ENCODE data around the gene HSD11B1.

The HSD11B1 gene

DNA sequence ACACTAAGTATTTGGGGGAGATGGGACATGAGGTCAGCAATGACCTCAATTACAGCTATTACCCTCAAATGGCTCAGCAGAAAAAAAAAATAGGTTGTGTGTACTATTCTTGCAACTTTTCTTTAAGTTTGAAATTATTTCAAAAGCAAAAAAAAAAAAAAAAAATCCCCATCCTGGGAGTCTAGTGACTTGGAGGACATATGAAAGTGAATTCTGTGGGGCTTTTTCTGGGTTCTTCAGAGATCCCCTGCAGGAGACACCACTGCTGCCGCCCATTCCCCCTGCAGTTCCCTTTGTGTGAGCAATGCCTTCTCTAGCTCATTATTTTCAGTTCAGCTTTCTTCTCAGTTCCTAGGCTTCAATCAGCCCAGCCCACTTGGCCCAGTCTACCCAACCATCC, 16.7 kb downstream of the HSD11B1 start:
- ChIA-PET CTCF (interaction anchor here (0.7 to 1.0 kb wide), 2 partner anchors 9 to 241 kb away, joined by 4 read pairs; no protein-coding TSS in a partner anchor), POLR2A (ENCODE audit: low non-redundant PET) (no interaction called here)
- no peak for DNase-seq (ENCODE audit: low spot score)
- H3K27ac ChIP-seq = no peak overlapping the region
- TF ChIP-seq, protein P1, sequence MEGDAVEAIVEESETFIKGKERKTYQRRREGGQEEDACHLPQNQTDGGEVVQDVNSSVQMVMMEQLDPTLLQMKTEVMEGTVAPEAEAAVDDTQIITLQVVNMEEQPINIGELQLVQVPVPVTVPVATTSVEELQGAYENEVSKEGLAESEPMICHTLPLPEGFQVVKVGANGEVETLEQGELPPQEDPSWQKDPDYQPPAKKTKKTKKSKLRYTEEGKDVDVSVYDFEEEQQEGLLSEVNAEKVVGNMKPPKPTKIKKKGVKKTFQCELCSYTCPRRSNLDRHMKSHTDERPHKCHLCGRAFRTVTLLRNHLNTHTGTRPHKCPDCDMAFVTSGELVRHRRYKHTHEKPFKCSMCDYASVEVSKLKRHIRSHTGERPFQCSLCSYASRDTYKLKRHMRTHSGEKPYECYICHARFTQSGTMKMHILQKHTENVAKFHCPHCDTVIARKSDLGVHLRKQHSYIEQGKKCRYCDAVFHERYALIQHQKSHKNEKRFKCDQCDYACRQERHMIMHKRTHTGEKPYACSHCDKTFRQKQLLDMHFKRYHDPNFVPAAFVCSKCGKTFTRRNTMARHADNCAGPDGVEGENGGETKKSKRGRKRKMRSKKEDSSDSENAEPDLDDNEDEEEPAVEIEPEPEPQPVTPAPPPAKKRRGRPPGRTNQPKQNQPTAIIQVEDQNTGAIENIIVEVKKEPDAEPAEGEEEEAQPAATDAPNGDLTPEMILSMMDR (conservative IDR thresholded peaks at IDR 0.05; ENCODE audit: low read depth) = no peak

DNA sequence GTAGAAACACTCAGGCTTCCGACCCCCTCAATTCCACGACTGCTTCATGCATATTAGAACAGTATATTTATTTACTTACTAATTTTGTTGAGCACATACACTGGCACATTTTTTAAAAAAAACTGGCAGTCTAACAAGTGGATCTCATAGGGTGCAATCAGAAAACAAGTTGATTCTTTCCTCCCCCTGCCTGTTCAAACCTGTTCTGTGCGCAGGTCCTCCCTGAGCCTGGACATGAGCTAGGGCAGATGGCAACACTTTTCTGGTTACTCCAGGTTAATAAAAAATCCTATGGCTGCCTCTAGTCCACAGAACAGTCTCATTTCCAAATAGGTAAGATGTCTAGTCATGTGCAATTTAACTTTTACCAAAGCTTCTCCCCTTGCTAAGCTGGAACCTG, 18.6 kb downstream of the HSD11B1 start:
- H3K27ac ChIP-seq = no peak overlapping the region
- TF ChIP-seq, protein P1 (conservative IDR thresholded peaks at IDR 0.05; ENCODE audit: low read depth) = no peak
- DNase-seq (ENCODE audit: low spot score) = no peak
- CTCF ChIA-PET = interaction anchor here (1.0 kb wide), 1 partner anchor 10 kb away, joined by 3 read pairs; no protein-coding TSS in a partner anchor
- POLR2A ChIA-PET (ENCODE audit: low non-redundant PET) = no interaction called here

GRCh38 chr1:209723756-209724693, 19.4 kb downstream of the HSD11B1 start:
- no peak for DNase-seq (ENCODE audit: low spot score)
- CTCF ChIA-PET = interaction anchor here (1.0 kb wide), 1 partner anchor 11 kb away, joined by 3 read pairs; no protein-coding TSS in a partner anchor
- POLR2A ChIA-PET (ENCODE audit: low non-redundant PET) = no interaction called here
- TF ChIP-seq, protein P1 (conservative IDR thresholded peaks at IDR 0.05; ENCODE audit: low read depth) = no peak
- H3K27ac ChIP-seq = no peak overlapping the region

GRCh38 chr1:209727286-209727685, 22.6 kb downstream of the HSD11B1 start:
- TF ChIP-seq, protein P1 (conservative IDR thresholded peaks at IDR 0.05; ENCODE audit: low read depth) = no peak
- CTCF ChIA-PET = no interaction called here
- no peak for DNase-seq (ENCODE audit: low spot score)
- H3K27ac ChIP-seq = no peak overlapping the region
- POLR2A ChIA-PET (ENCODE audit: low non-redundant PET) = no interaction called here

GRCh38 chr1:209727785-209728184, 23.1 kb downstream of the HSD11B1 start:
- DNase-seq (ENCODE audit: low spot score) = no peak
- ChIA-PET CTCF (no interaction called here), POLR2A (ENCODE audit: low non-redundant PET) (no interaction called here)
- H3K27ac ChIP-seq = no peak overlapping the region
- TF ChIP-seq, protein P1 (conservative IDR thresholded peaks at IDR 0.05; ENCODE audit: low read depth) = no peak

- TF ChIP-seq, protein P1 (conservative IDR thresholded peaks at IDR 0.05; ENCODE audit: low read depth) = no peak
- ChIA-PET CTCF (interaction anchor here (0.6 kb wide), 2 partner anchors 30 to 1048 kb away, joined by 5 read pairs; no protein-coding TSS in a partner anchor), POLR2A (ENCODE audit: low non-redundant PET) (no interaction called here)
- no peak overlapping the region for H3K27ac ChIP-seq
- DNase-seq (ENCODE audit: low spot score) = no peak
These were observed 23.8 kb downstream of the HSD11B1 start for GRCh38 chr1:209728466-209728865.
